ENCODE data around the gene DNAJC2.

GRCh38 chr7:103382032-103382402 lies 37.5 kb upstream of the DNAJC2 start:
- no peak for TF ChIP-seq CTCF (IDR thresholded peaks at IDR 0.05)
- TF ChIP-seq POLR2A (IDR thresholded peaks at IDR 0.05) = no peak
